Adrenal gland (tissue), 12 donors: ENCODE results near the gene MROH2A. TPM values are rescaled to one million over a fixed set of nuclear protein-coding genes. Genes with fewer than 3 reads are reported as not detected.

Experiments used
- DNase-seq, 7 donors: peaks; one replicate each; pipeline ENCODE4 v3.0.0-alpha.2; 2019 to 2020
- H3K27ac ChIP-seq, 5 donors: fragments of 200-600 bp; sonication (generic) in 4 of 5; 1 replicate in 3 of 5; 2 replicates in 2 of 5; pipeline versions ENCODE4 v1.5.1 to v1.8.0; 2016 to 2020; ENCODE audit warnings: mild to moderate bottlenecking in 1 of 5
- H3K27me3 ChIP-seq: fragments of 200-600 bp; 2 replicates; pipeline ENCODE4 v1.8.0; 2021
- H3K36me3 ChIP-seq, 2 donors: fragments of 200-600 bp; replicated peaks in 1 of 2; 1 replicate in 1 of 2; 2 replicates in 1 of 2; pipeline versions ENCODE4 v1.5.1 to v1.8.0; 2018 to 2022
- H3K4me1 ChIP-seq, 2 donors: fragments of 200-600 bp; replicated peaks in 1 of 2; 1 replicate in 1 of 2; 2 replicates in 1 of 2; pipeline versions ENCODE4 v1.5.1 to v1.8.0; 2018 to 2021
- H3K4me3 ChIP-seq, 4 donors: fragments of 200-600 bp; sonication (generic) in 3 of 4; one replicate each; pipeline ENCODE4 v1.5.1; 2016 to 2018
- H3K9me3 ChIP-seq, 3 donors: fragments of 200-600 bp; sonication (generic) in 1 of 3; replicated peaks in 1 of 3; 1 replicate in 2 of 3; 2 replicates in 1 of 3; pipeline versions ENCODE4 v1.5.1 to v1.8.0; 2016 to 2021
- POLR2A ChIP-seq, 2 donors: fragments of 450-650 bp; IDR thresholded peaks; one replicate each; pipeline ENCODE4 v1.6.1; 2017; ENCODE audit warnings: antibody characterized with exemption in 2 of 2, mild to moderate bottlenecking in 2 of 2, moderate library complexity in 1 of 2
- WGBS, 4 donors: extraction: QIAGEN DNeasy Blood & Tissue Kit in 2 of 4; methylation state at CpG; one replicate each; pipeline versions ENCODE4 v1.1.5 to v1.1.7; 2013 to 2017; 5-methylcytosine and 5-hydroxymethylcytosine counted together
- intact Hi-C, 2 donors: fragments of 100-400 bp; cut with DNase I; formaldehyde crosslinking; loops; one replicate each; pipeline versions ENCODE4 v1.14.1 to v1.15.0; 2022 to 2023
- polyA plus RNA-seq, 3 donors: library from polyadenylated mRNA; stranded (reverse); fragments of 200-250 nt in 2 of 3; fragments of 350-450 nt in 1 of 3; fragmentation: Illumina TruSeq in 1 of 3; extraction: RNeasy Lipid Tissue Mini Kit (QIAGEN cat#74804) in 1 of 3; gene quantifications; one replicate each; pipeline ENCODE4 v1.2.3, GENCODE V29; 2013 to 2014
- total RNA-seq, 9 donors: library from RNA; depleted of rRNA in 4 of 9; stranded (reverse); fragments of >200 nt in 4 of 9; fragments of 120-200 nt in 1 of 9; fragmentation: NEBNext Ultra II Directional in 1 of 9; extraction: Animal tissue kit (Norgen Biotek cat#: 25700) in 1 of 9; gene quantifications; one replicate each; pipeline versions ENCODE4 v1.1.0 to v1.2.4, GENCODE V29; 2013 to 2023
- TF ChIP-seq, protein P1 (sequence below), 6 experiments: fragments of 450-650 bp in 4 of 6; fragments of 200-600 bp in 2 of 6; sonication (generic) in 1 of 6; IDR thresholded peaks; 1 replicate in 5 of 6; 2 replicates in 1 of 6; pipeline versions ENCODE4 v1.5.1 to v1.8.0; 2016 to 2021; ENCODE audit warnings: antibody characterized with exemption in 6 of 6, mild to moderate bottlenecking in 2 of 6, moderate library complexity in 1 of 6
- donor health status: healthy with polysubstance abuse.
- donor health status: Bipolar disorder and iron deficiency.
- donor health status: DM: yes; HTN: yes; CAD: no.
- donor health status: DM: no; HTN: no; CAD: no.
- donor health status: DM: no; HTN: no; CAD: no.
- donor health status: DM: yes; HTN: yes; CAD: no.

The MROH2A gene
- total and polyA plus RNA-seq, 12 donors = 0.13 TPM; not detected in 11

- 59 to 76% (median 74%) methylated on average over 7 to 12 of the region's 12 CpGs for WGBS, 4 donors
- H3K36me3 ChIP-seq = no peaks in the 10 kb centered on the region
- TF ChIP-seq, protein P1, sequence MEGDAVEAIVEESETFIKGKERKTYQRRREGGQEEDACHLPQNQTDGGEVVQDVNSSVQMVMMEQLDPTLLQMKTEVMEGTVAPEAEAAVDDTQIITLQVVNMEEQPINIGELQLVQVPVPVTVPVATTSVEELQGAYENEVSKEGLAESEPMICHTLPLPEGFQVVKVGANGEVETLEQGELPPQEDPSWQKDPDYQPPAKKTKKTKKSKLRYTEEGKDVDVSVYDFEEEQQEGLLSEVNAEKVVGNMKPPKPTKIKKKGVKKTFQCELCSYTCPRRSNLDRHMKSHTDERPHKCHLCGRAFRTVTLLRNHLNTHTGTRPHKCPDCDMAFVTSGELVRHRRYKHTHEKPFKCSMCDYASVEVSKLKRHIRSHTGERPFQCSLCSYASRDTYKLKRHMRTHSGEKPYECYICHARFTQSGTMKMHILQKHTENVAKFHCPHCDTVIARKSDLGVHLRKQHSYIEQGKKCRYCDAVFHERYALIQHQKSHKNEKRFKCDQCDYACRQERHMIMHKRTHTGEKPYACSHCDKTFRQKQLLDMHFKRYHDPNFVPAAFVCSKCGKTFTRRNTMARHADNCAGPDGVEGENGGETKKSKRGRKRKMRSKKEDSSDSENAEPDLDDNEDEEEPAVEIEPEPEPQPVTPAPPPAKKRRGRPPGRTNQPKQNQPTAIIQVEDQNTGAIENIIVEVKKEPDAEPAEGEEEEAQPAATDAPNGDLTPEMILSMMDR (IDR thresholded peaks at IDR 0.05) = no peak
- no peak for TF ChIP-seq POLR2A (IDR thresholded peaks at IDR 0.05)
- H3K27me3 ChIP-seq = peaks cover 4% of the 10 kb centered on the region
- peak in 3 of 7 donors; percentile 5 to 18 (median 5) for DNase-seq
- H3K27ac ChIP-seq = no peak overlapping the region
- no peaks in the 10 kb centered on the region for H3K9me3 ChIP-seq
- H3K4me3 ChIP-seq = no peak overlapping the region
- no peaks in the 10 kb centered on the region for H3K4me1 ChIP-seq
- intact Hi-C loops = no loop called here
Measured at GRCh38 chr2:233807215-233807865, 29.2 kb downstream of the MROH2A start.

GRCh38 chr2:233807966-233808935 is 30.1 kb downstream of the MROH2A start:
- peak in 3 of 7 donors; percentile 4 to 14 (median 7) for DNase-seq
- H3K27me3 ChIP-seq = no peaks in the 10 kb centered on the region
- intact Hi-C loops = no loop called here
- no peak overlapping the region for H3K4me3 ChIP-seq
- no peaks in the 10 kb centered on the region for H3K9me3 ChIP-seq
- no peaks in the 10 kb centered on the region for H3K4me1 ChIP-seq
- TF ChIP-seq POLR2A (IDR thresholded peaks at IDR 0.05) = no peak
- TF ChIP-seq, protein P1 (IDR thresholded peaks at IDR 0.05) = no peak
- no peaks in the 10 kb centered on the region for H3K36me3 ChIP-seq
- no peak overlapping the region for H3K27ac ChIP-seq
- WGBS, 4 donors = 66 to 78% (median 70%) methylated on average over 5 to 10 of the region's 10 CpGs

DNA sequence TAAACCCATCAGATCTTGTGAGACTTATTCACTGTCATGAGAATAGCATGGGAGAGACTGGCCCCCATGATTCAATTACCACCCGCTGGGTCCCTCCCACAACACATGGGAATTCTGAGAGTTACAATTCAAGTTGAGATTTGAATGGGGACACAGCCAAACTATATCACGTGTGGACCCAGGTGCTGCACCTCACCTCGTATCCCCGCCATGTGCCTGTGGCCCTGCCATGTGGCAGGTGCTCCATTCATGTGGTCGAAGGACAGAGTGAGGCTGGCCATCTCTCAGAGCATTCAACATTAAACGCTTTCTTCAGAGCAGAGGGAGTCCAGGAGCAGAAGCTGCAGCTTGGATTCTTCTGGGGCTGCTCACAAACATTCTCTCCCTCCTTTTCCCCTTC is 32.3 kb downstream of the MROH2A start:
- intact Hi-C loops = no loop called here
- Histone ChIP-seq H3K27ac (no peak overlapping the region), H3K36me3 (no peaks in the 10 kb centered on the region), H3K27me3 (no peaks in the 10 kb centered on the region), H3K4me1 (no peaks in the 10 kb centered on the region), H3K4me3 (no peak overlapping the region), H3K9me3 (no peaks in the 10 kb centered on the region)
- DNase-seq = peak in 1 of 7 donors; percentile 1
- TF ChIP-seq, protein P1 (IDR thresholded peaks at IDR 0.05) = no peak
- no peak for TF ChIP-seq POLR2A (IDR thresholded peaks at IDR 0.05)
- WGBS, 4 donors = 86 to 91% (median 88%) methylated on average over 3 to 6 of the region's 6 CpGs

- H3K4me3 ChIP-seq = no peak overlapping the region
Measured at GRCh38 chr2:233811087-233811486, 33.0 kb downstream of the MROH2A start.

More at GRCh38 chr2:233811087-233811486, 33.0 kb downstream of the MROH2A start:
- peak in 1 of 7 donors; percentile 2 for DNase-seq
- intact Hi-C loops = no loop called here
- no peaks in the 10 kb centered on the region for H3K36me3 ChIP-seq
- 76 to 90% (median 83%) methylated on average over 3 to 4 of the region's 4 CpGs for WGBS, 4 donors
- no peak overlapping the region for H3K27ac ChIP-seq
- H3K4me1 ChIP-seq = no peaks in the 10 kb centered on the region
- no peak for TF ChIP-seq POLR2A (IDR thresholded peaks at IDR 0.05)
- TF ChIP-seq, protein P1 (IDR thresholded peaks at IDR 0.05) = no peak
- no peaks in the 10 kb centered on the region for H3K27me3 ChIP-seq
- no peaks in the 10 kb centered on the region for H3K9me3 ChIP-seq
